Cardiac fibroblast (primary cell): ENCODE data around the gene ZFHX2.

ENCODE experiments used
- DNase-seq, 2 donors: peaks; one replicate each; pipeline versions ENCODE4 v3.0.0 to v3.0.0-alpha.2; 2010; ENCODE audit warnings: low read depth in 2 of 2
- H3K4me3 ChIP-seq, 2 donors: replicated peaks in 1 of 2; 1 replicate in 1 of 2; 2 replicates in 1 of 2; pipeline ENCODE4 v1.5.1; 2011; ENCODE audit warnings: low read depth in 2 of 2, low read length in 2 of 2, mild to moderate bottlenecking in 2 of 2, moderate library complexity in 1 of 2
- TF ChIP-seq, protein P1 (sequence below): IDR thresholded peaks from one replicate; pipeline ENCODE4 v1.5.1; 2011; ENCODE audit warnings: low read depth, mild to moderate bottlenecking, low read length, inconsistent platforms

ZFHX2 gene

GRCh38 chr14:23521785-23522640, 29.6 kb downstream of the ZFHX2 start:
- TF ChIP-seq, protein P1, sequence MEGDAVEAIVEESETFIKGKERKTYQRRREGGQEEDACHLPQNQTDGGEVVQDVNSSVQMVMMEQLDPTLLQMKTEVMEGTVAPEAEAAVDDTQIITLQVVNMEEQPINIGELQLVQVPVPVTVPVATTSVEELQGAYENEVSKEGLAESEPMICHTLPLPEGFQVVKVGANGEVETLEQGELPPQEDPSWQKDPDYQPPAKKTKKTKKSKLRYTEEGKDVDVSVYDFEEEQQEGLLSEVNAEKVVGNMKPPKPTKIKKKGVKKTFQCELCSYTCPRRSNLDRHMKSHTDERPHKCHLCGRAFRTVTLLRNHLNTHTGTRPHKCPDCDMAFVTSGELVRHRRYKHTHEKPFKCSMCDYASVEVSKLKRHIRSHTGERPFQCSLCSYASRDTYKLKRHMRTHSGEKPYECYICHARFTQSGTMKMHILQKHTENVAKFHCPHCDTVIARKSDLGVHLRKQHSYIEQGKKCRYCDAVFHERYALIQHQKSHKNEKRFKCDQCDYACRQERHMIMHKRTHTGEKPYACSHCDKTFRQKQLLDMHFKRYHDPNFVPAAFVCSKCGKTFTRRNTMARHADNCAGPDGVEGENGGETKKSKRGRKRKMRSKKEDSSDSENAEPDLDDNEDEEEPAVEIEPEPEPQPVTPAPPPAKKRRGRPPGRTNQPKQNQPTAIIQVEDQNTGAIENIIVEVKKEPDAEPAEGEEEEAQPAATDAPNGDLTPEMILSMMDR, result no peak
- no peak overlapping the region for H3K4me3 ChIP-seq
- no peak for DNase-seq

DNA sequence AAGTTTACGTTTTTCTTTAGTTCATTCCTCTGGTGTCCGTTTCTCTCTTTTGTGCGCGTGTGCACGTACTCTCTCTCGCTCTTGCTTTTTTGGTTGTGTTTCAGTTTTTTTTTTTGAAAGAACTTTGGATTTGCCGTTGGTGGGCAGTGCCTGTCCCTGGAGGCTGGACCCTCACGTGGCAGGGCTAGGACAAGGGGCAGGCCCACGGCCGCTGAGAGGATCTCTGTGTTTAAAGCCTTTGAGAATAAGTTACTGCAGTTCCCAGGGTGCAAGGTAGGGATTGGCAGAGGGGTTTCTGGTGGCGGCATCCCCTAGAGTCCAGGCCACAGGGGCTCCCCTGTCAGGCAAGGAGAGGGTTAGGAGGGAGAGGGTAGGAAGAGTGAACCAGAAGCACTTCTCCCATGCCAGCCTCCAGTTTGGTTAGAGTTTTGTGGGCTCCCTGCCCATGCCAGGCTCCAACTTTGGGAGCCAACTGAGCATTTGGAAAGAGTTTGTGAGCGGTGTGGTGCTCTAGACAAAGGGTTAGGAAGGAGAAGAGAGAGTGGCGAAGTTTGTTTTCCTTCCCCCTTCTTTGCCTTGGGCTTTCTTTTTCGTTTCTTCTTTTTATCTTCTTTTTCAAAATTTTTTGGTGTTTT, 30.5 kb downstream of the ZFHX2 start:
- no peak for DNase-seq
- H3K4me3 ChIP-seq, result no peak overlapping the region
- TF ChIP-seq, protein P1, result no peak

GRCh38 chr14:23518709-23519108, 32.9 kb downstream of the ZFHX2 start:
- no peak for DNase-seq
- TF ChIP-seq, protein P1, result no peak
- no peak overlapping the region for H3K4me3 ChIP-seq

GRCh38 chr14:23517650-23518326, 33.8 kb downstream of the ZFHX2 start:
- DNase-seq, result no peak
- H3K4me3 ChIP-seq, result no peak overlapping the region
- TF ChIP-seq, protein P1, result no peak

DNA sequence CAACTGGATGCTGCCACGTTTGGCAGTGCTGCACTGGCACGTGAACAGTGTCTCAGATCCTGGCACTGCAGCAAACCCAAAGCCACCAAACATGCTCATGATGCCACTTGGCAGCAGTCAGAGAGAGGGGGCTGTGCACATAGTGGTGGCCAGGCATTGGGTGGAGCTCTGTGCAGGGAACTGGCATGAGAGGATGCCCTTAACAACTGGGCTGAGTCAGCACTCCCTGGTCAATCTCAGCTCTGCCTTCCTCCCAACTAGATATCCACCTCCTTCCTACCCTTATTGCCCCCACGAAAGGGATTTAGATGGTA, 37.0 kb downstream of the ZFHX2 start:
- no peak overlapping the region for H3K4me3 ChIP-seq
- TF ChIP-seq, protein P1, result no peak
- no peak for DNase-seq

- TF ChIP-seq, protein P1, result no peak
- DNase-seq, result no peak
- no peak overlapping the region for H3K4me3 ChIP-seq
Measured at GRCh38 chr14:23513818-23514643, 37.5 kb downstream of the ZFHX2 start.
